Uterus (tissue), 4 donors: ENCODE results near the gene DLGAP1. TPM values are rescaled to one million over a fixed set of nuclear protein-coding genes. Genes with fewer than 3 reads are reported as not detected.

Experiments used
- DNase-seq, 2 donors: peaks; one replicate each; pipeline ENCODE4 v3.0.0-alpha.2; 2019 to 2020
- H3K27ac ChIP-seq, 2 donors: fragments of 200-600 bp; sonication (generic); 1 replicate in 1 of 2; 2 replicates in 1 of 2; pipeline ENCODE4 v1.5.1; 2016 to 2018
- H3K27me3 ChIP-seq, 2 donors: fragments of 200-600 bp; sonication (generic); one replicate each; pipeline ENCODE4 v1.5.1; 2018 to 2019; ENCODE audit warnings: control low read depth in 1 of 2
- H3K36me3 ChIP-seq, 2 donors: fragments of 200-600 bp; sonication (generic); one replicate each; pipeline ENCODE4 v1.5.1; 2019; ENCODE audit warnings: control low read depth in 1 of 2
- H3K4me1 ChIP-seq, 2 donors: fragments of 200-600 bp; sonication (generic); one replicate each; pipeline ENCODE4 v1.5.1; 2018 to 2019; ENCODE audit warnings: control low read depth in 1 of 2
- H3K4me3 ChIP-seq, 2 donors: fragments of 200-600 bp; sonication (generic); 1 replicate in 1 of 2; 2 replicates in 1 of 2; pipeline ENCODE4 v1.5.1; 2018 to 2019; ENCODE audit warnings: mild to moderate bottlenecking in 1 of 2
- H3K9me3 ChIP-seq, 2 donors: fragments of 200-600 bp; sonication (generic); one replicate each; pipeline ENCODE4 v1.5.1; 2019; ENCODE audit warnings: control low read depth in 1 of 2
- POLR2A ChIP-seq, 2 donors: fragments of 450-650 bp; IDR thresholded peaks; one replicate each; pipeline ENCODE4 v1.6.1; 2016; ENCODE audit warnings: antibody characterized with exemption in 2 of 2, mild to moderate bottlenecking in 1 of 2, moderate library complexity in 1 of 2
- intact Hi-C: fragments of 100-400 bp; cut with DNase I; formaldehyde crosslinking; loops from one replicate; pipeline ENCODE4 v1.15.1; 2023; ENCODE audit warnings: low total_unique reads
- total RNA-seq, 4 donors: library from RNA; depleted of rRNA in 3 of 4; stranded (reverse); fragments of >200 nt in 3 of 4; gene quantifications; one replicate each; pipeline versions ENCODE4 v1.1.0 to v1.2.4, GENCODE V29; 2014 to 2023
- TF ChIP-seq, protein P1 (sequence below), 4 experiments: fragments of 200-600 bp in 2 of 4; fragments of 450-650 bp in 2 of 4; sonication (generic) in 2 of 4; IDR thresholded peaks; one replicate each; pipeline ENCODE4 v1.5.1; 2016 to 2019; ENCODE audit warnings: antibody characterized with exemption in 4 of 4, mild to moderate bottlenecking in 2 of 4, moderate library complexity in 1 of 4
- donor health status: DM: yes; HTN: yes; CAD: no.

The DLGAP1 gene
- total RNA-seq, 4 donors from 2014 or later = 1.0 to 9.6 (median 3.3) TPM

DNA sequence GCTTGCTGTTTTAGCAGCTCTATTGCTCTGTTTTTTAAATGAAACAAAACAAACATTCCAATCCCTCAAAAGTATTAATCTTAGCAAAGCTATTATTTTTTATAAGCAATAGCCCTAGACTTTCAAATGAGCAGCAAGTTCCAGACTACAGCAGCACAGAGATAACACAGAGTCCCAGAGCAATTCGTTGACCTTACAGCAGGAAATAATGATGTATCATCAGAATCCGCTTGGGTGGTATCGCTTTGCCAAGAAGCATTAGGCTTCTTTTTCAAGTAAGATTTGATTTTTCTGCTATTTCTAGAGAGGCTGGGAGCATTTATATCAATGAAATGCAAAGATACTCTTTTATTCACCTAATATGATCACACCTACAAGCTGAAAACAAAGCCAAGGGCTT is 209.7 kb downstream of the DLGAP1 start:
- Histone ChIP-seq H3K4me3 (no peak overlapping the region), H3K4me1 (no peaks in the 10 kb centered on the region), H3K27ac (no peak overlapping the region), H3K36me3 (no peaks in the 10 kb centered on the region), H3K27me3 (no peaks in the 10 kb centered on the region), H3K9me3 (no peaks in the 10 kb centered on the region)
- no peak for TF ChIP-seq POLR2A (IDR thresholded peaks at IDR 0.05)
- TF ChIP-seq, protein P1, sequence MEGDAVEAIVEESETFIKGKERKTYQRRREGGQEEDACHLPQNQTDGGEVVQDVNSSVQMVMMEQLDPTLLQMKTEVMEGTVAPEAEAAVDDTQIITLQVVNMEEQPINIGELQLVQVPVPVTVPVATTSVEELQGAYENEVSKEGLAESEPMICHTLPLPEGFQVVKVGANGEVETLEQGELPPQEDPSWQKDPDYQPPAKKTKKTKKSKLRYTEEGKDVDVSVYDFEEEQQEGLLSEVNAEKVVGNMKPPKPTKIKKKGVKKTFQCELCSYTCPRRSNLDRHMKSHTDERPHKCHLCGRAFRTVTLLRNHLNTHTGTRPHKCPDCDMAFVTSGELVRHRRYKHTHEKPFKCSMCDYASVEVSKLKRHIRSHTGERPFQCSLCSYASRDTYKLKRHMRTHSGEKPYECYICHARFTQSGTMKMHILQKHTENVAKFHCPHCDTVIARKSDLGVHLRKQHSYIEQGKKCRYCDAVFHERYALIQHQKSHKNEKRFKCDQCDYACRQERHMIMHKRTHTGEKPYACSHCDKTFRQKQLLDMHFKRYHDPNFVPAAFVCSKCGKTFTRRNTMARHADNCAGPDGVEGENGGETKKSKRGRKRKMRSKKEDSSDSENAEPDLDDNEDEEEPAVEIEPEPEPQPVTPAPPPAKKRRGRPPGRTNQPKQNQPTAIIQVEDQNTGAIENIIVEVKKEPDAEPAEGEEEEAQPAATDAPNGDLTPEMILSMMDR (IDR thresholded peaks at IDR 0.05) = no peak
- DNase-seq = no peak
- intact Hi-C loops = no loop called here

DNA sequence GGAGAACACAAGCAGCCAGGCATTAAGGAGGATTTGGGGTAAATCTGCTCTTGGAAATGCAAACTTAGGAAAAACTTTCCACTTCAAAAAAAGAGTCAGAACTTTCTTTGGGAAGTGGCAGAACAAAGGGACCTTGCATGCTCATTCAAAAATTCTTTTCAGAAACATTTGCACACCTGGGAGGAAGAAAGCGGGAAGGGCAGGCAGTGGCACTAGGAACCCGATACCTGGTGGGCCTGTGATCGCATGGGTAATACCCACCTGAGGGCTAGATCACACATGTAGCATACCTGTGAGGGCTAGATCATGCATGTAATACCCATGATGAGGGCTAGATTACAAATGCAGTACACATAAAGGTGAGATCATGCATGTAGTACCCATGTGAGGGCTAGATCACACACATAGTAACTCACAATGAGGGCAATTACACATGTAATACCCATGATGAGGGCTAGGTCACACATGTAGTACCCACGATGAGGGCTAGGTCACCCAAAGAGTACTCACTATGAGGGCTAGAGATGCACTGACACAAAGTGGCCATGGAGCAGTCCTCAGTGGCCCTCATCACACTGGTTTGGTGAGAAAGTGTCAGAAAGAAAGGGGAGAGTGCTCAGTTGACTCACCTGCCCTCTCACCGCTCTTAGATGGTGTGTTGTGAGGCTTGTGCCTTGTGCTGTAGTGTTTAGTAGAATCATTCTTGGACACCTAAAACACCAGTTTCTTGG is 212.5 kb downstream of the DLGAP1 start:
- Histone ChIP-seq H3K27ac (no peak overlapping the region), H3K4me3 (no peak overlapping the region), H3K36me3 (no peaks in the 10 kb centered on the region), H3K9me3 (no peaks in the 10 kb centered on the region), H3K27me3 (no peaks in the 10 kb centered on the region), H3K4me1 (no peaks in the 10 kb centered on the region)
- TF ChIP-seq, protein P1 (IDR thresholded peaks at IDR 0.05) = no peak
- TF ChIP-seq POLR2A (IDR thresholded peaks at IDR 0.05) = no peak
- no peak for DNase-seq
- intact Hi-C loops = no loop called here

DNA sequence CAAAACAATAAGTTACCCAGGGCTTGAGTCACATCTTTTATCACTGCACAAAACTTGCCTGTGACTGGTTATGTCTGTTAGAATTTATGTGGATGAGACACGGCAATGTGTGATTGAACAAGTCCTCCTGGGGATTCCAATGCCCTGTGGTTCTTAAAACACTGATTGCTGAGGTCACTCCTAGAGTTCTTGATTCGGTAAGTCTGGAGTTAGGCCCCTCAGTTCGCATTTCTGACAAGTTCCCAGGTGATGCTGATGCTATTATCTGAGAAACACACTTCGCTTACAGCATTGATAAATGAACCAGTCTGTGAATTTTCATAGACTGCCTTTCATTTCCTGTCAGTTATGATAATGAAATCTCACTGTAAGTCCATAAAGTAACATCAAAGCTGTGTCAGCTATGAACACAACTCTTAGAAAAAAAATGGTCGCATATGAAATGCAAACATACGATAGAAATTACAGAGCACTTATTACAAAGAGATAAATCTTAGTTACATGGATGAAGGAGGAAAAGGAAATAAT is 214.0 kb downstream of the DLGAP1 start:
- Histone ChIP-seq H3K4me3 (no peak overlapping the region), H3K27ac (no peak overlapping the region), H3K4me1 (no peaks in the 10 kb centered on the region), H3K36me3 (no peaks in the 10 kb centered on the region), H3K27me3 (no peaks in the 10 kb centered on the region), H3K9me3 (no peaks in the 10 kb centered on the region)
- no peak for DNase-seq
- intact Hi-C loops = no loop called here
- TF ChIP-seq POLR2A (IDR thresholded peaks at IDR 0.05) = no peak
- TF ChIP-seq, protein P1 (IDR thresholded peaks at IDR 0.05) = no peak

DNA sequence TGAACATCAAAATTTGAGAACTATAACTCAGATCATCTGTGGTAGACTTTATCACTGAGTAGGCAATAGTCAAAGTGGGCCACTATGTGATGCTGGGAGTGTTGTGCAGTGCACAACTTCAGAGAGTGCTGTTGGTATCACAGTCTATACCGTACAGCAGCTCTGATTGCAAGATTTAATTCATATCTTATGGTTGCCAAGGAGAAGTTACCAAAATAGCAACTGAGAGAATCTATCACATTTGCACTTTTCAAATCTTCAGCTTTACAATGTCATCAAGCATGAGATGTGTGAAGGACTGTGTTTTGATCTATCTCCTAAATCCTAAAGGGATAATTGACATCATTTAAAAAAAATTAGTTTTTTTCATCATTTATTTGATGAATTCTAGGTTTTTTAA is 216.1 kb downstream of the DLGAP1 start:
- Histone ChIP-seq H3K4me3 (no peak overlapping the region), H3K4me1 (no peaks in the 10 kb centered on the region), H3K27ac (no peak overlapping the region), H3K36me3 (no peaks in the 10 kb centered on the region), H3K9me3 (no peaks in the 10 kb centered on the region), H3K27me3 (no peaks in the 10 kb centered on the region)
- TF ChIP-seq, protein P1 (IDR thresholded peaks at IDR 0.05) = no peak
- TF ChIP-seq POLR2A (IDR thresholded peaks at IDR 0.05) = no peak
- intact Hi-C loops = no loop called here
- DNase-seq = no peak

DNA sequence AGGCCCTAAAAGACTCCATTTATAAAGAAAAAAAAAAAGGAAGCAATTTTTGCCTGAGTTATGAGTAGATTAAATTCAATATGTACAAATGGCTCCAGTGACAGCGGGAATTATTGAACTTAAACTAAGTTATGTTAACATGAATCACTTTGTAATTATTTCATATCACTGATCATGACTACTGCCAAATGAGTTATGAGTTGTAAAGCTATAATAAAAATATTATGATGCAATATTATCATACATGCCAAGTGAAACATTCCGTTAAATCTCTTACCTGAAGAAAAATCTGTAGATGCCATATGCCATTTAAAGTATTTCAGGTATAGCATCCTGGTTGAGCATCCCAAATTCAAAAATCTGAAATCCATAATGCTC is 217.5 kb downstream of the DLGAP1 start:
- no peaks in the 10 kb centered on the region for H3K36me3 ChIP-seq
- H3K4me3 ChIP-seq = no peak overlapping the region
- no peak overlapping the region for H3K27ac ChIP-seq
- DNase-seq = no peak
- no peaks in the 10 kb centered on the region for H3K9me3 ChIP-seq
- TF ChIP-seq, protein P1 (IDR thresholded peaks at IDR 0.05) = no peak
- TF ChIP-seq POLR2A (IDR thresholded peaks at IDR 0.05) = no peak
- no peaks in the 10 kb centered on the region for H3K4me1 ChIP-seq
- no peaks in the 10 kb centered on the region for H3K27me3 ChIP-seq
- intact Hi-C loops = no loop called here
